SU-DHL-6 (cell line): ENCODE data around the gene OR10C1.

Experiments used
- H2AFZ ChIP-seq: fragments of 200-600 bp; sonication (generic); 2 replicates; pipeline ENCODE4 v1.6.1; 2014; ENCODE audit warnings: low read depth, mild to moderate bottlenecking, moderate library complexity, mixed read lengths, antibody characterized with exemption, low read length; ENCODE audit not compliant: severe bottlenecking
- H3F3A ChIP-seq: fragments of 200-600 bp; shearing (Covaris generic); 2 replicates; pipeline ENCODE4 v1.6.0; 2016; ENCODE audit warnings: antibody characterized with exemption, mild to moderate bottlenecking; ENCODE audit not compliant: insufficient read depth
- H3K27ac ChIP-seq: fragments of 200-600 bp; sonication (generic); 2 replicates; pipeline ENCODE4 v1.5.1; 2016; ENCODE audit warnings: low read depth, mild to moderate bottlenecking, low read length, moderate library complexity, mixed read lengths
- H3K27me3 ChIP-seq: fragments of 200-600 bp; sonication (generic), shearing (Covaris generic); 2 replicates; pipeline ENCODE4 v1.6.0; 2014; ENCODE audit warnings: mild to moderate bottlenecking, low read length
- H3K36me3 ChIP-seq: fragments of 200-600 bp; sonication (generic); 2 replicates; pipeline ENCODE4 v1.6.1; 2014; ENCODE audit warnings: mild to moderate bottlenecking, low read length, mixed read lengths
- H3K4me2 ChIP-seq: fragments of 300-600, 200-600 bp; shearing (Covaris generic), sonication (generic); 2 replicates; pipeline ENCODE4 v1.6.0; 2014; ENCODE audit warnings: low read length, low read depth, mild to moderate bottlenecking; ENCODE audit not compliant: poor library complexity, severe bottlenecking
- H3K4me3 ChIP-seq: fragments of 200-600 bp; sonication (generic); 2 replicates; pipeline ENCODE4 v1.5.1; 2014; ENCODE audit warnings: antibody characterized with exemption, low read length, mild to moderate bottlenecking, mixed read lengths; ENCODE audit not compliant: insufficient read depth, poor library complexity, severe bottlenecking
- H3K79me2 ChIP-seq: fragments of 200-600 bp; sonication (generic); 2 replicates; pipeline ENCODE4 v1.6.1; 2014; ENCODE audit warnings: mild to moderate bottlenecking, low read length, moderate library complexity; ENCODE audit not compliant: insufficient read depth
- H3K9ac ChIP-seq: fragments of 200-600 bp; sonication (generic); 2 replicates; pipeline ENCODE4 v1.7.0; 2014; ENCODE audit warnings: mild to moderate bottlenecking, low read length
- H3K9me2 ChIP-seq: fragments of 200-600 bp; sonication (generic); replicated peaks from 2 replicates; pipeline ENCODE4 v1.6.1; 2014; ENCODE audit warnings: low read length; ENCODE audit not compliant: insufficient read depth
- H3K9me3 ChIP-seq: fragments of 200-600 bp; sonication (generic); 2 replicates; pipeline ENCODE4 v1.6.1; 2014; ENCODE audit warnings: low read length, mixed read lengths; ENCODE audit not compliant: insufficient read depth
- H4K20me1 ChIP-seq: fragments of 200-600 bp; sonication (generic); 2 replicates; pipeline ENCODE4 v1.6.1; 2014; ENCODE audit warnings: low read depth, mild to moderate bottlenecking, antibody characterized with exemption, low read length, moderate library complexity, mixed read lengths
- CTCF ChIP-seq: fragments of 200-600 bp; sonication (generic); IDR thresholded peaks from one replicate; pipeline ENCODE4 v1.5.1; 2017; ENCODE audit warnings: antibody characterized with exemption, mild to moderate bottlenecking, low read length, moderate library complexity; ENCODE audit not compliant: insufficient read depth, poor library complexity, severe bottlenecking
- EZH2phosphoT487 ChIP-seq: fragments of 200-600 bp; sonication (generic), shearing (Covaris generic); conservative IDR thresholded peaks from 2 replicates; pipeline ENCODE4 v1.6.1; 2018; ENCODE audit warnings: mild to moderate bottlenecking, antibody characterized with exemption, low read length, moderate library complexity, mixed read lengths

The OR10C1 gene

GRCh38 chr6:29447670-29448069 is 8.6 kb downstream of the OR10C1 start:
- no peak overlapping the region for H3K27ac ChIP-seq
- H2AFZ ChIP-seq = no peak overlapping the region
- H3F3A ChIP-seq = no peaks in the 10 kb centered on the region
- H3K9ac ChIP-seq = no peak overlapping the region
- H3K36me3 ChIP-seq = no peaks in the 10 kb centered on the region
- no peaks in the 10 kb centered on the region for H3K27me3 ChIP-seq
- H3K9me2 ChIP-seq = no peaks in the 10 kb centered on the region
- no peak overlapping the region for H3K4me2 ChIP-seq
- 0 out of 2 replicates have a peak, but pooled peaks cover 7% of the 10 kb centered on the region for H3K9me3 ChIP-seq
- TF ChIP-seq EZH2phosphoT487 (no peak), CTCF (no peak)
- no peak overlapping the region for H3K4me3 ChIP-seq
- no peaks in the 10 kb centered on the region for H3K79me2 ChIP-seq
- no peaks in the 10 kb centered on the region for H4K20me1 ChIP-seq

GRCh38 chr6:29451471-29452193 is 12.5 kb downstream of the OR10C1 start:
- Histone ChIP-seq H3K4me2 (no peak overlapping the region), H3F3A (no peaks in the 10 kb centered on the region), H4K20me1 (no peaks in the 10 kb centered on the region), H3K9me3 (0 out of 2 replicates have a peak, but pooled peaks cover 7% of the 10 kb centered on the region), H3K9ac (no peak overlapping the region), H3K27me3 (no peaks in the 10 kb centered on the region), H3K79me2 (no peaks in the 10 kb centered on the region), H3K4me3 (no peak overlapping the region), H3K27ac (no peak overlapping the region), H3K9me2 (no peaks in the 10 kb centered on the region), H2AFZ (no peak overlapping the region), H3K36me3 (no peaks in the 10 kb centered on the region)
- TF ChIP-seq EZH2phosphoT487 (no peak), CTCF (no peak)

GRCh38 chr6:29456971-29457370 is 17.9 kb downstream of the OR10C1 start, which contains the start of the genes OR11A1 and OR2H1:
Gene OR11A1 (minus strand): TSS chr6:29457071. CDS start chr6:29427641, 29,430 bp downstream.
Gene OR2H1 (plus strand): TSS chr6:29457155. CDS start chr6:29461770, 4,615 bp downstream.
- Histone ChIP-seq H3K4me3 (no peak within 1 kb of the TSS), H3K36me3 (no peaks in the 10 kb centered on the region), H3K9me2 (no peaks in the 10 kb centered on the region), H3K9ac (no peak within 1 kb of the TSS), H3K4me2 (no peak within 1 kb of the TSS), H4K20me1 (no peaks in the 10 kb centered on the region), H2AFZ (no peak within 1 kb of the TSS), H3K79me2 (no peaks in the 10 kb centered on the region), H3F3A (no peaks in the 10 kb centered on the region), H3K27me3 (no peaks in the 10 kb centered on the region), H3K9me3 (0 out of 2 replicates have a peak, but pooled peaks cover 1% of the 10 kb centered on the region), H3K27ac (no peak within 1 kb of the TSS)
- no peak for TF ChIP-seq CTCF
- TF ChIP-seq EZH2phosphoT487 = no peak
